GM21619 (cell line): ENCODE results near the gene SCN3B.

Source experiments
- ATAC-seq: cut with Tn5 transposase; IDR thresholded peaks from one replicate; pipeline ENCODE4 v1.9.1; 2021; ENCODE audit not compliant: unreplicated experiment

The SCN3B gene

GRCh38 chr11:123601136-123601535 lies 53.3 kb downstream of the SCN3B start:
- ATAC-seq = no peak

GRCh38 chr11:123597859-123598258 lies 56.6 kb downstream of the SCN3B start:
- ATAC-seq = no peak

GRCh38 chr11:123594921-123595320 lies 59.5 kb downstream of the SCN3B start:
- no peak for ATAC-seq

- ATAC-seq = no peak
Observed at GRCh38 chr11:123594188-123594901, 60.1 kb downstream of the SCN3B start.

- no peak for ATAC-seq
Observed at GRCh38 chr11:123593570-123593969, 60.9 kb downstream of the SCN3B start.

- ATAC-seq = no peak
Observed at GRCh38 chr11:123590296-123590912, 64.0 kb downstream of the SCN3B start.

GRCh38 chr11:123588864-123589262 lies 65.6 kb downstream of the SCN3B start:
- no peak for ATAC-seq

- ATAC-seq = no peak
Observed at GRCh38 chr11:123588117-123588863, 66.1 kb downstream of the SCN3B start.

- no peak for ATAC-seq
Observed at GRCh38 chr11:123587559-123587958, 66.9 kb downstream of the SCN3B start.

GRCh38 chr11:123587044-123587443 lies 67.4 kb downstream of the SCN3B start:
- ATAC-seq = no peak

- ATAC-seq = no peak
Observed at GRCh38 chr11:123586568-123586967, 67.9 kb downstream of the SCN3B start.

GRCh38 chr11:123585706-123586105 lies 68.7 kb downstream of the SCN3B start:
- ATAC-seq = no peak

GRCh38 chr11:123585206-123585605 lies 69.2 kb downstream of the SCN3B start:
- ATAC-seq = no peak

- no peak for ATAC-seq
Observed at GRCh38 chr11:123584737-123585136, 69.7 kb downstream of the SCN3B start.

- no peak for ATAC-seq
Observed at GRCh38 chr11:123584186-123584585, 70.2 kb downstream of the SCN3B start.

- ATAC-seq = no peak
Observed at GRCh38 chr11:123582992-123583504, 71.4 kb downstream of the SCN3B start.

- no peak for ATAC-seq
Observed at GRCh38 chr11:123581651-123582399, 72.6 kb downstream of the SCN3B start.

- peak; percentile 80 for ATAC-seq
Observed at GRCh38 chr11:123580557-123581275, 73.7 kb downstream of the SCN3B start.

GRCh38 chr11:123580137-123580536 lies 74.3 kb downstream of the SCN3B start:
- no peak for ATAC-seq

- ATAC-seq = no peak
Observed at GRCh38 chr11:123579482-123579812, 75.0 kb downstream of the SCN3B start.
